Transverse colon (tissue), 4 donors: ENCODE measurements around the gene MGAT4A. TPM values are rescaled to one million over a fixed set of nuclear protein-coding genes. Genes with fewer than 3 reads are reported as not detected.
"Not testable (repeated sequence)": the region's sequence is repeated elsewhere in the genome, so short reads cannot be mapped to it uniquely, and the experiment has no call there.

Source experiments
- DNase-seq: peaks from one replicate; pipeline ENCODE4 v3.0.0-alpha.2; 2019
- H3K27ac ChIP-seq, 4 donors: fragments of 200-600 bp; sonication (generic); 2 replicates each; pipeline ENCODE4 v1.5.1; 2016 to 2018; ENCODE audit warnings: inconsistent platforms in 4 of 4
- H3K27me3 ChIP-seq: fragments of 200-600 bp; sonication (generic); 2 replicates; pipeline ENCODE4 v1.5.1; 2017; ENCODE audit warnings: inconsistent platforms
- H3K36me3 ChIP-seq, 4 donors: fragments of 200-600 bp; sonication (generic); 2 replicates each; pipeline ENCODE4 v1.5.1; 2017 to 2019; ENCODE audit warnings: inconsistent platforms in 4 of 4
- H3K4me1 ChIP-seq, 4 donors: fragments of 200-600 bp; sonication (generic); 2 replicates each; pipeline ENCODE4 v1.5.1; 2017 to 2020; ENCODE audit warnings: inconsistent platforms in 4 of 4
- H3K4me3 ChIP-seq, 4 donors: fragments of 200-600 bp; sonication (generic); 1 replicate in 1 of 4; 2 replicates in 3 of 4; pipeline versions ENCODE4 v1.5.1 to v1.6.1; 2017 to 2019; ENCODE audit warnings: inconsistent platforms in 4 of 4
- H3K9me3 ChIP-seq, 2 donors: fragments of 200-600 bp; sonication (generic); 2 replicates each; pipeline ENCODE4 v1.5.1; 2017 to 2019; ENCODE audit warnings: inconsistent platforms in 2 of 2
- EP300 ChIP-seq: sonication (generic); formaldehyde crosslinking; IDR thresholded peaks from one replicate; pipeline ENCODE4 v1.6.1; 2017; ENCODE audit warnings: antibody characterized with exemption, low read depth
- POLR2A ChIP-seq: fragments of 450-650 bp; IDR thresholded peaks from one replicate; pipeline ENCODE4 v1.6.1; 2016; ENCODE audit warnings: antibody characterized with exemption, mild to moderate bottlenecking, moderate library complexity
- POLR2AphosphoS5 ChIP-seq, 3 donors: sonication (generic); formaldehyde crosslinking; IDR thresholded peaks; one replicate each; pipeline ENCODE4 v1.6.1; 2016; ENCODE audit warnings: antibody characterized with exemption in 3 of 3
- WGBS, 2 donors: methylation state at CpG; one replicate each; pipeline ENCODE4 v1.1.5; 2018; ENCODE audit warnings: low coverage in 1 of 2; 5-methylcytosine and 5-hydroxymethylcytosine counted together
- in situ Hi-C, 4 donors: fragments of 200-750 bp; cut with MboI; loops; one replicate each; pipeline versions ENCODE4 v1.15.0 to v1.15.1; 2017; ENCODE audit warnings: low sequenced_read_pairs in 3 of 4, low pct_ligation_motif_present in 1 of 4, low pct_unique_long_range_greater_than_20kb in 1 of 4
- intact Hi-C: fragments of 100-400 bp; cut with DNase I; formaldehyde crosslinking; loops from one replicate; pipeline ENCODE4 v1.15.1; 2023; ENCODE audit warnings: low total_unique reads
- total RNA-seq, 4 donors: library from RNA; depleted of rRNA; stranded (reverse); fragments of >200 nt; gene quantifications; one replicate each; pipeline ENCODE4 v1.1.0, GENCODE V29; 2016
- TF ChIP-seq, protein P1 (sequence below), 5 experiments: fragments of 200-600 bp in 3 of 5; fragments of 450-650 bp in 2 of 5; sonication (generic) in 3 of 5; IDR thresholded peaks; 1 replicate in 2 of 5; 2 replicates in 3 of 5; pipeline ENCODE4 v1.5.1; 2016 to 2017; ENCODE audit warnings: antibody characterized with exemption in 5 of 5, inconsistent platforms in 3 of 5, mild to moderate bottlenecking in 2 of 5, moderate library complexity in 1 of 5

Gene MGAT4A
- total RNA-seq, 4 donors from 2014 or later: 29.9 to 237 (median 124) TPM

DNA sequence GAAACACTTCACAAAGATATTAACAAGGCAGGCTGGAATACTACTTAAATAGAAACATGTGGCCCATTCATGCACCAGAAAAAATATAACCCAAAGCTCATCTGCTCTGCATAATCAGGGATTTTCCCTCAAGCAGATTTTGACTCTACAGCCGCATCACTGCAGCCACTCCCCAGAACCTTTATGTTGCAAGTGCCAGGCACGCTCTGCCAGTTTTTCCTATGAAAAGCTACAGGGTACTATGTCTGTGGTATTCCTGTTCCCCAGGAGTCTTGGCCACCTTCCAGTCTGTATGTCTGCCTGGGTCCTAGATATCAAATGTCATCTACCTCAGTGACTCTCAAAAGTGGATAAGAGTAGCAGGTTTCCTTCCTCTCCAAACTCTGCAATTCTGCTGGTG lies 126.4 kb downstream of the MGAT4A start:
- Histone ChIP-seq H3K9me3 (no peaks in the 10 kb centered on the region), H3K36me3 (peaks cover 0 to 17% (median 3%) of the 10 kb centered on the region in 4 donors), H3K4me1 (peaks cover 19 to 24% (median 20%) of the 10 kb centered on the region in 4 donors), H3K4me3 (no peak overlapping the region), H3K27ac (no peak overlapping the region), H3K27me3 (no peaks in the 10 kb centered on the region)
- no peak for DNase-seq
- intact Hi-C loops (no loop called here), in situ Hi-C loops (loop anchor here in 1 of 4 donors (10.0 kb wide), 1 partner anchor 190 kb away; no protein-coding TSS in a partner anchor)
- WGBS, 2 donors: 80 to 83% methylated on average over 1 to 2 of the region's 2 CpGs
- no peak for TF ChIP-seq POLR2AphosphoS5 (IDR thresholded peaks at IDR 0.05)
- TF ChIP-seq, protein P1, sequence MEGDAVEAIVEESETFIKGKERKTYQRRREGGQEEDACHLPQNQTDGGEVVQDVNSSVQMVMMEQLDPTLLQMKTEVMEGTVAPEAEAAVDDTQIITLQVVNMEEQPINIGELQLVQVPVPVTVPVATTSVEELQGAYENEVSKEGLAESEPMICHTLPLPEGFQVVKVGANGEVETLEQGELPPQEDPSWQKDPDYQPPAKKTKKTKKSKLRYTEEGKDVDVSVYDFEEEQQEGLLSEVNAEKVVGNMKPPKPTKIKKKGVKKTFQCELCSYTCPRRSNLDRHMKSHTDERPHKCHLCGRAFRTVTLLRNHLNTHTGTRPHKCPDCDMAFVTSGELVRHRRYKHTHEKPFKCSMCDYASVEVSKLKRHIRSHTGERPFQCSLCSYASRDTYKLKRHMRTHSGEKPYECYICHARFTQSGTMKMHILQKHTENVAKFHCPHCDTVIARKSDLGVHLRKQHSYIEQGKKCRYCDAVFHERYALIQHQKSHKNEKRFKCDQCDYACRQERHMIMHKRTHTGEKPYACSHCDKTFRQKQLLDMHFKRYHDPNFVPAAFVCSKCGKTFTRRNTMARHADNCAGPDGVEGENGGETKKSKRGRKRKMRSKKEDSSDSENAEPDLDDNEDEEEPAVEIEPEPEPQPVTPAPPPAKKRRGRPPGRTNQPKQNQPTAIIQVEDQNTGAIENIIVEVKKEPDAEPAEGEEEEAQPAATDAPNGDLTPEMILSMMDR (IDR thresholded peaks at IDR 0.05): no peak
- no peak for TF ChIP-seq POLR2A
- TF ChIP-seq EP300: no peak

DNA sequence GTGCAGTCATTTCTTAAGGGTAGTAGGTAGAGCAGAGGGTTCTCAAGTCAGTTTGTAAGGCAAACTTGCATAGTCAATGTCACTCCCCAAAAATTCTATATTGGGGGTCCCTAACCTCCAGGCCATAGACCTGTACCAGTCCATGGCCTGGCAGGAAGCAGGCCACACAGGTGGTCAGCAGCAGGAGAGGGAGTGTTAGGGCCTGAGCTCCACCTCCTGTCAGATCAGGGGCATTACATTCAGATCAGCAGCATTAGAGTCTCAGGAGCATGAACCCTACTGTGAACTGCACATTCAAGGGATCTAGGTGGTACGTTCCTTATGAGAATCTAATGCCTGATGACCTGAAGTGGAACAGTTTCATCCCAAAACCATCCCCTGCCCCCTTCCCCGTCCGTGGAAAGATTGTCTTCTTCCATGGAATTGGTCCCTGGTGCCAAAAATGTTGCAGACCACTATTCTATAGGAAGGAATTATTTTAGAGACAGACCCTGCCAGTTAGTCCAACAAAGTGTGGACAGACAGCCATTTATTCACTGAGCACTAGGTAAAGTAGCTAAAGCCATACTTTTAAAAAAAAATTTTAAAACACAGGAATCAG lies 129.3 kb downstream of the MGAT4A start:
- WGBS, 2 donors: 67 to 80% methylated on average over 2 to 3 of the region's 3 CpGs
- intact Hi-C loops (no loop called here), in situ Hi-C loops (loop anchor here in 1 of 4 donors (10.0 kb wide), 1 partner anchor 187 kb away; no protein-coding TSS in a partner anchor)
- Histone ChIP-seq H3K4me3 (no peak overlapping the region), H3K27ac (no peak overlapping the region), H3K9me3 (no peaks in the 10 kb centered on the region), H3K27me3 (no peaks in the 10 kb centered on the region), H3K4me1 (peaks cover 3 to 6% (median 6%) of the 10 kb centered on the region in 4 donors), H3K36me3 (peaks cover 0 to 40% (median 8%) of the 10 kb centered on the region in 4 donors)
- TF ChIP-seq, protein P1 (IDR thresholded peaks at IDR 0.05): peak; percentile 39 to 63 (median 55)
- TF ChIP-seq EP300: no peak
- no peak for TF ChIP-seq POLR2AphosphoS5 (IDR thresholded peaks at IDR 0.05)
- no peak for TF ChIP-seq POLR2A
- no peak for DNase-seq

DNA sequence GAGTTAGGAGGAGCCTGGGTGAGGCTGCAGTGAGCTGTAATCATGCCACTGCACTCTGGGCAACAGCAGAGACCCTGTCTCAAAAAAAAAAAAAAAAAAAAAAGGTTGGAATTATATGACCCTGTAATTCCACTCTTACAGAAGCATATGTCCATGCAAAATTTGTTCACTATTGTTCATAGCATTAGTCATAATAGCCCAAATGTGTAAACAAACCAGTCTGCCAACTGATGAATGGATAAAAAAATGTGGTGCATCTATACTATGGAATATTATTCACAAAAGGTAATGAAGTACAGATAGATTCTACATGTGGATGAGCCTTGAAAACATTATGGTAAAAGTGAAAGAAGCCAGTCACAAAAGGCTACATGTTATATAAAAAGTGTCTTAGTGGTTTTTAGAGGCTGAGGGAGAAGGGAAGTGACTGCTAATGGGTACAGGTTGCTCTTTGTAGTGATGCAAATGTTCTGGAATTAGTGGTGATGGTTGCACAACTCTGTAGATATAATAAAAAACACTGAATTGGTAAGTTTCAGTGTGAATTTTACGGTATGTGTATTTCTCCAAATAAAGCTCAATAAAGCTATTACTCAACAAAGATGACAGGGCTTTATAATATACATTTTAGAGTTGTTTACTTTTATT lies 132.0 kb downstream of the MGAT4A start:
- TF ChIP-seq, protein P1 (IDR thresholded peaks at IDR 0.05): no peak
- no peak for TF ChIP-seq POLR2AphosphoS5 (IDR thresholded peaks at IDR 0.05)
- TF ChIP-seq POLR2A: no peak
- no peak for TF ChIP-seq EP300
- no peak for DNase-seq
- Histone ChIP-seq H3K27me3 (no peaks in the 10 kb centered on the region), H3K4me3 (no peak overlapping the region), H3K36me3 (peaks cover 0 to 40% (median 9%) of the 10 kb centered on the region in 4 donors), H3K27ac (no peak overlapping the region), H3K4me1 (no peaks in the 10 kb centered on the region), H3K9me3 (no peaks in the 10 kb centered on the region)
- WGBS, 2 donors: 74 to 80% methylated on average over 1 of the region's 1 CpG
- intact Hi-C loops: no loop called here
- in situ Hi-C loops: loop anchor here in 2 of 4 donors (10.0 to 25.0 kb wide), 2 partner anchors 184 to 187 kb away; no protein-coding TSS in a partner anchor

DNA sequence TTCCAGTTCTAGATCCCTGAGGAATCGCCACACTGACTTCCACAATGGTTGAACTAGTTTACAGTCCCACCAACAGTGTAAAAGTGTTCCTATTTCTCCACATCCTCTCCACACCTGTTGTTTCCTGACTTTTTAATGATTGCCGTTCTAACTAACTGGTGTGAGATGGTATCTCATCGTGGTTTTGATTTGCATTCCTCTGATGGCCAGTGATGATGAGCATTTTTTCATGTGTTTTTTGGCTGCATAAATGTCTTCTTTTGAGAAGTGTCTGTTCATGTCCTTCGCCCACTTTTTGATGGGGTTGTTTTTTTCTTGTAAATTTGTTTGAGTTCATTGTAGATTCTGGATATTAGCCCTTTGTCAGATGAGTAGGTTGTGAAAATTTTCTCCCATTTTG lies 136.3 kb downstream of the MGAT4A start:
- H3K36me3 ChIP-seq: peaks cover 0 to 24% (median 7%) of the 10 kb centered on the region in 4 donors
- H3K4me1 ChIP-seq, DNase-seq, H3K27me3 ChIP-seq, intact Hi-C loops, H3K4me3 ChIP-seq, H3K9me3 ChIP-seq, H3K27ac ChIP-seq: not testable (repeated sequence)
- in situ Hi-C loops: loop anchor here in 2 of 4 donors (10.0 to 25.0 kb wide), 2 partner anchors 180 to 182 kb away; no protein-coding TSS in a partner anchor
- 88 to 93% methylated on average over 2 to 4 of the region's 4 CpGs for WGBS, 2 donors
